Measurements from ENCODE around the gene PLCH2.
"Not testable (repeated sequence)": the region's sequence is repeated elsewhere in the genome, so short reads cannot be mapped to it uniquely, and the experiment has no call there.

Gene PLCH2

DNA sequence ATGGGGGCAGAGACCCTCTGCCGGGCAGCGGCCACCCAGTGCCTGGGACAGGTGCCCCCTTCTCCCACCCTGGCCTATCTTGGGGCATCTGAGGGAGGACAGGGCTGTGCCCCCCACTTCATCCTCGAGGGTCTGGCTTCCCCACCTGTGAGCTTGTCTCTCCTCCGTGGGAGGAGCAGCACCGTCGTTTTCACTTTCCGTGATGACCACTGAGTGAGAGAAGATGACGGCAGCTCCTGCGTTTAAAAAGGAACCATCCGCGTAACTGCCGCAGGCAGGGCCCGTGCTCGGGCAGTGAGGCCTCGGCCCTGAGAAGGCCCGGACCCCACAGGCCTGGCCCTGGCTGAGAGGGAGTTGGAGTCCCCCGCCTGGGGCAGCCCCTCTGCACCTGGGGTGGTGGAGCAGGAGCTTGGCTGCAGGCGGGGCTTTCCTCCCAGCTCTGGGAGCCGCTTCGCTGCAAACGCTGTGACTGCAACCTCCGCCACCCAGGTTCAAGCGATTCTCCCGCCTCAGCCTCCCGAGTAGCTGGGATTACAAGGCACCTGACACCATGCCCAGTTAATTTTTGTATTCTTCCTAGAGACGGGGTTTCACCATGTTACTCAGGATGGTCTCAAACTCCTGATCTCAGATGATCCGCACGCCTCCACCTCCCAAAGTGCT is 73.4 kb downstream of the PLCH2 start:
- not testable (repeated sequence) for DNase-seq

DNA sequence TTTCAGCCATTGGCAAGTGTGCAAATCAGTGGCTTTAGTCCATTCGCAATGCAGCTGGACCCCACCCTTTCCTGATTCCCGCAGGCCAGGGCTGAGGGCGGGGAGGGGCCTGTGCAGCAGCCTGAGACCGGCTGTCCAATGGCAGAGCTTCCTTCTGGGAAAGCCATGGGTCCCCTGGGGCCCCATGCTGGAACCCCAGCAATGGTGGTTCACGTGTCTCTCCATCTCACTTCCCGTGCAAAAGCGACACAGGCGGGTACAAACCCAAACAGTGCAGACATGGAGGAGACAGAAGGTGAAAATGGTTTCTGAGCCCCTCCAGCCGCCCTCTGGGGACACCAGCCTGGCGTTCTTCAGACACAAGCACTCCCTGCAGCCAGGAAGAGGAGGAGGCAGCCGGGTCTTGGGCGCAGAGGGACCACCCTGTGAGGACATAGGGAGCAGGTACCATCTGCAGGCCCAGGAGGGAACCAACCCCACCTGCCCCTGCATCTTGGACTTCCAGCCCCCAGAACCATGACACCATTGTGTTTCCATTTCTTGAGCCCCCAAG is 74.3 kb downstream of the PLCH2 start:
- DNase-seq = not testable (repeated sequence)

DNA sequence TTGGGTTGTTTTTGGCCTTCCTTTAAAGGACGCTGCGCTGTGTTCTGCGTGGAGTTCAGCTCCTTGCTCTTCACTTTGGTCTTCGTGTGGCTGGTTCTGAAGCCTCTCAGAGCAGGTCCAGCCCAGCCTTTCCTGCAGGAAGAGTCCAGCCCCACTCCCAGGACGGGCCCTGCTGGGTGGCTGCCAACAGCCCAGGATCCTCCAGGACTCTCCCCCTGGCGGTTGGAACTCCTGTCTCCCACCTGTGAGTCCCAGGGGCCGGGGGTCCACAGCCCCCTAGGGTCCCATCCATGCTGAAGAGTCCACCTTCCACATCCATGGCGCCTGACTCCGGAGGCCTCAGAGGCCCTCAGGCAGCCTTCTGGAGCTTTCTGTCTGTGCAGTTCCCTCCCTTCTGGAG is 75.5 kb downstream of the PLCH2 start:
- not testable (repeated sequence) for DNase-seq

DNA sequence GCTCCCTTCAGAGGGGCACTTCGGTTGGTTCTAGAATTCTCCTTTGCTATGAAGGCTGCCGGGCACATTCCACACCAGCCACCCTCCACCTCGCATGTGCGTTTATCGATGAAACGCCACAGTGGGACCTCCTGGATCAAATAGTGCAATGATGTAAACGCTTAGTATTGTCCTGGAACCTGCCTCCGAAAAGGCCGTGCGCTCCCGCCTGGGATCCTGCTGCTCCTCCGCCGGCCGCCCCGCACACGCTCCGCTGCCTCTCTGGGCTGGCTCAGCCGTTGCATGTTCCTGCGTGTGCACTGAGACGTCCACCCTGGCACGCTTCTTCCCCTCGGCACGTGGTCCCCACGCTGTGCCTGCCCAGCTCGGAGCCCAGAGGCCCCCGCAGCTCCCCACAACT is 76.1 kb downstream of the PLCH2 start:
- no peak for DNase-seq

DNA sequence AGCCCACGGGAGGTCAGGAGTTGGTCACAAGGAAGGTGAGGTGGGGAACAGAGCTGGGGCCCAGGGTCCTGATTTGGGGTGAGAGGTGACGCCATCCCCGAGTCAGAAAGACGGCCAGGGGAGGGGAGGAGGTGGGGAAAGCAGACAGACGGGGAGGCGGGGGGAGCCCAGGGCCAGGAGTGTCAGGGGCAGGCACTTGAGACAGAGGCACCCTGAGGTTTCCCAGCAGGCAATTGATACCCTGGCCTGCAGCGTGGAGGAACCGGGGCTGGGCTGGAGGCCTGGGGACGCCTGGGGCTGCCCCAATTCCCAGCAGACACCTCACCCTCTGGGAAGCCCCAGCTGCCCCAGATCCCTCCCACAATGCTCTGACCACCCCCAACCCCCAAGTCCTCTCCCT is 77.0 kb downstream of the PLCH2 start:
- DNase-seq = not testable (repeated sequence)

DNA sequence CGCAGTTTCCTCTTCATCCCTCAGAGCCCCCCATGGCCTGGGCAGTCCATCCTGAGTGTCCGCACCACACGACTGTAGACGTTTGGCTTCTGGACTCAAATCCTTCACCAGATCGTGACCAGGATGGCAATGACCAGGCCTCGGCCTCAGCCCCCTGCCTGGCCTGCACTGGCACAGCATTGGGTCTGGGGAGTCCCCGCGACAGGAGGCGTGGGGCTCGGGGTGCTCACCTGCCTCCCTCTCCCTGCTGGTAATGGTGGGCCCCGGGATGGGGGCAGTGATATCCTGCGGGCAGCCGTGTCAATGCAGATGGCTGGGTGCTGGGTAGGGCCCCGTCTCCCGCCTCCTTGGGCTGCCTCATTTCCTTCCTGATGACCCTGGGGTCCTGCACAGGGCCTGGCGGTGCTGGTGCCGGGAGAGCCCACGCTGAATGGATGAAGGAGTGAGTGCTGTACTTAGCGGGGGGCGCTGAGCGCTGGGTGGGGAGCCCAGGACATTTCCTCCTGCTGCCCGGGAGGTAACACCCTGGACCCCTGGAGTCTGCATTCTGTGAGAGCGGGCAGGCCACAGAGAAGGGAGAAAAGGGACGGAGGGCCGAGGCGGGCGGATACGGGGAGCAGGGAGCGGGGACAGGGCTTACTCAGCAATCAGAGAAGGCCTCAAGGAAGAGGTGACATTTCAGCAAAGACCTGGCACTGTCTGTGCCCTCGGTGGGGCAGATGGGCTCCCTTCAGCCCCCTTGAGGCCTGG is 78.0 kb downstream of the PLCH2 start:
- no peak for DNase-seq

DNA sequence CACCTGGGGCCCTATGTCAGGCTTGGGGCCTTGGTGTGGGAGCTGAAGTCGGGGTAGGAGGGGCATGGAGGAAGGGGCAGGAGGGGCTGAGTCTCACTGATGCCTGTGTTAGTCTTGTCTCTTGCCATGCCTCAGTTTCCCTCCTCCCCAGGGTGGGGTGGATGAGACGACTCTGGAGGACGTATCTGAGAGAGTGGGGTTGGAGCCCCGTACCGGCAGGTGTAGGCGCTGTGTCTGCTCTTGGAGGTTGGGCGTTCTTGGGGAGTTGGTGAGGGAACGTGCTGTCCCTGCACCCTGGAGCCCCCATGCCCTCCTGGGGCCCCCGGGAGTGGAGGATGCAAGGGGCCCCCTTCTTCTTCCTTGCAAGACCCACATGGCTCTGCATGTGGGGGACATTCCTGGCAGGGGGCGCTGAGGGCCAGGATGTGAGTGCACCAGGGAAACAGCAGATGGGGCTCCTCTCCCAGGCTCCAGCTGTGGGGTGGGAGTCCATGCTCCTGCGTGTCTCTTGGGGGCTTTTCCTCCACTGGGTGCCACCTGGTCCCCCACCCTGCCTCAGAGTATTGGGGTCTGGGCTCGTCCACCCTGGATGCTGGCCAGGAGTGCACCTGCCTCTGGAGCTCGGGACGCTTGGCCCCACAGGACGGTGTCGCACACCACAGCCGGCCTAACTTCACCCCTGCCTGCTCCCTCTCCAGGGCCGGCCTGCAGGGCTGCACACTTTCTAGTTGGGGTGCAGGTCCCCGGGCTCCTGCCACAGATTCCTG is 78.7 kb downstream of the PLCH2 start:
- no peak for DNase-seq
